Bronchial epithelial cell (primary cell): Measurements from ENCODE around the gene KCTD14. TPM values are rescaled to one million over a fixed set of nuclear protein-coding genes. Genes with fewer than 3 reads are reported as not detected.
"Not testable (repeated sequence)": the region's sequence is repeated elsewhere in the genome, so short reads cannot be mapped to it uniquely, and the experiment has no call there.

Source experiments
- DNase-seq: peaks from one replicate; pipeline ENCODE4 v3.0.0-alpha.2; 2010; ENCODE audit warnings: low read depth
- FAIRE-seq: peaks from 2 replicates; lab custom pipeline; 2011; peaks lifted over from hg19 to GRCh38; lab: Jason Lieb, UNC
- H3K27me3 ChIP-seq: 2 replicates; pipeline ENCODE4 v1.5.1; 2011; ENCODE audit warnings: low read length; ENCODE audit not compliant: control insufficient read depth, insufficient read depth
- H3K36me3 ChIP-seq: 2 replicates; pipeline ENCODE4 v1.5.1; 2011; ENCODE audit warnings: low read length; ENCODE audit not compliant: control insufficient read depth, insufficient read depth
- H3K4me3 ChIP-seq: 2 replicates; pipeline ENCODE4 v1.5.1; 2011; ENCODE audit warnings: mild to moderate bottlenecking, low read depth, low read length, control low read depth
- total RNA-seq: library from RNA; depleted of rRNA; stranded (reverse); fragments of >200 nt; gene quantifications from 2 replicates; pipeline ENCODE4 v1.2.1, GENCODE V29; 2014
- TF ChIP-seq, protein P1 (sequence below): IDR thresholded peaks from 2 replicates; pipeline ENCODE4 v1.5.1; 2011; ENCODE audit warnings: mild to moderate bottlenecking, moderate library complexity, low read length, control low read depth, inconsistent platforms; ENCODE audit not compliant: insufficient read depth, severe bottlenecking

The KCTD14 gene
- total RNA-seq, 1 donor from 2014 or later, result 1.3 TPM

DNA sequence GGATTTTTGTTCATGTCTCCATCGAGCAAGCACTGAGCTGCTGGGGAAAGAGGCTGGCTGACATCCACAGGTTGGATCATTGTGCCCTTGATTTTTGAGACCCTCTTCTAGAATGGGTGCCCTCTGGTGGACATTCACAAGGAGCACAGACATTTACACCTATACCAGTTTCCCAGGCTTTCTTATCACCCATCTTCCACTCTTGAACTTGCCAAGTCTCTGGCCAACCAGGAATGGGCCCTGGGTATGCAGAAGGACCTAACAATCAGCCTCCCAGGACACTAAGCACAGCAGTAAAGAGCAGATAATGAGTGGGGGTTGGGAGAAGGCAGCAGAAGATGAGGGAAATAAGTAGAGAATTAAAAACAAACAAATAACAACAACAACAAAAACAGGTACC, 22.9 kb downstream of the KCTD14 start:
- FAIRE-seq (no peak), DNase-seq (peak; percentile 55)
- TF ChIP-seq, protein P1, sequence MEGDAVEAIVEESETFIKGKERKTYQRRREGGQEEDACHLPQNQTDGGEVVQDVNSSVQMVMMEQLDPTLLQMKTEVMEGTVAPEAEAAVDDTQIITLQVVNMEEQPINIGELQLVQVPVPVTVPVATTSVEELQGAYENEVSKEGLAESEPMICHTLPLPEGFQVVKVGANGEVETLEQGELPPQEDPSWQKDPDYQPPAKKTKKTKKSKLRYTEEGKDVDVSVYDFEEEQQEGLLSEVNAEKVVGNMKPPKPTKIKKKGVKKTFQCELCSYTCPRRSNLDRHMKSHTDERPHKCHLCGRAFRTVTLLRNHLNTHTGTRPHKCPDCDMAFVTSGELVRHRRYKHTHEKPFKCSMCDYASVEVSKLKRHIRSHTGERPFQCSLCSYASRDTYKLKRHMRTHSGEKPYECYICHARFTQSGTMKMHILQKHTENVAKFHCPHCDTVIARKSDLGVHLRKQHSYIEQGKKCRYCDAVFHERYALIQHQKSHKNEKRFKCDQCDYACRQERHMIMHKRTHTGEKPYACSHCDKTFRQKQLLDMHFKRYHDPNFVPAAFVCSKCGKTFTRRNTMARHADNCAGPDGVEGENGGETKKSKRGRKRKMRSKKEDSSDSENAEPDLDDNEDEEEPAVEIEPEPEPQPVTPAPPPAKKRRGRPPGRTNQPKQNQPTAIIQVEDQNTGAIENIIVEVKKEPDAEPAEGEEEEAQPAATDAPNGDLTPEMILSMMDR, result peak; percentile 72
- Histone ChIP-seq H3K4me3 (no peak overlapping the region), H3K27me3 (no peaks in the 10 kb centered on the region), H3K36me3 (no peaks in the 10 kb centered on the region)

DNA sequence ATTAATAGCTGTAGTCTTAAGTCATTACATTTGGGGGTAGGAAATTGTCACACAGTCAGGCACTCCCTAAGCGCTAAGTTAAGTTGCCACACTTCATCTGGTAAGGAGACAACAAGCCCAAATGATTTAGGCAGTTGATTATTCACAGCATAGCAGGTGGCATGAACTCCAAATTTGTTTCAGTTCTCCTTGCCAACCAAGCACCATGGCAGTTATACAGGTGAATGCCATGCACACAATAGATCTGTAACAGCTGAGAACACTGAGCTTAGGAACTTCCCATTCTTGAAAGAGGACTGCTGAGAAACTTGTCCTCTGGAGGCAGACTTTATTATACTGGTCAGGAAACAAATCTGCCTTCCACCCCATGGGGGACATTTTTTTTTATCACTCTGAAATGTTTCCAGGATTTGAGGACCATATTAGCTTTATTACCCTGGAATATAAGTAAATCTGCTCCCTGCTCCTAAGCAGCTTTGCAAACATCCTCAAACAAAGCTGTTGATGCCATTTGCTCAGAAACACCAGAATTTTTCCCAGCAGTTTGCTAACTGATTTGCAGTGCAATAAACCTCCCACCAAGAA, 23.5 kb downstream of the KCTD14 start:
- FAIRE-seq (no peak), DNase-seq (no peak)
- no peak overlapping the region for H3K4me3 ChIP-seq
- H3K36me3 ChIP-seq, result no peaks in the 10 kb centered on the region
- TF ChIP-seq, protein P1, result no peak
- H3K27me3 ChIP-seq, result no peaks in the 10 kb centered on the region

DNA sequence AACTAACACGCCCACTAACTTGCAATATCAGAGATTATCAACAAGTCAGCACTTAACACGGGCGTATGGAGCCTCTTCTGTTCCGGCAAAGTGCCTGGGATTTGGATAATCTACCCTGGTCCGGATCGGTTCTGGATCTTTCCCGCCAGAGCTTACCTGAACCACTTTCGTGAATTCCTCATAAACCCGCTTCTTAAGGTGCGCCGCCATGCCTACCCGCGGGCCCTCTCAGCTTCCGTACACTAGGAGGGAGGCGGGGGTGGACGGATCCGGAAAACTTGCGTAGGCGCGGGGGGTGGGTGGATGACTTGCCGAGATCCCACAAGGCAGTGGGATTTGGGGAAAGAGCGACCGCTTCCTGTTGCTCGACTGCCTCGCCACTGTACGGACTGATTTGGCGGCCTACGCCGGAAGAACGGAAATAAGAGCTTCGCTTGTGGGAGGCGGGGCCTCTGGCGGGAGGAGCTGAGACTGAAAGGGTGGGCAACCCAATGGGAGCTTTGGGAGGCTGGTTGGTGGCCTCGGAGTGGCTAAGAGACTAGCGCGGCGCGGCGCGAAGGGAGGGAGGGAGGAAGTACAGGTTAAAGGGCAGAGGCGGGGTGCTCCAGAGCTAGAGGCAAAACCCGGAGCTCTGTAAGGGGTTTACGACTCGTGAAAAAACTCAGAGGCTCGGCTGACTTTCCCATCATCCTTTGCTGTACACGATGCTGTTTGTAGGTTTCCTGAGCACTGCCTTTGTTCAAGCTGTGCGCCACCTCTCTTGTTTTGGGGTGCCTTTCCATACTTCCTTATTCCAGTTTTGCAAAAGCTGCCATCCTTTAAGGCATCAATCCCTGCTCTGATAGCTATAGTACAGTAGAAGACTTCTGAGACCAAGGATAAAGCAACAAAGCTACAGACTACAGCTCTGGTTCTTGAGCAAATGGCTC, 28.4 kb downstream of the KCTD14 start, which contains the start of gene INTS4:
Gene INTS4, minus strand, starts transcription at position 235 of the 929 bp plus-strand sequence. Its CDS starts 25 bp downstream, at position 210.
- TF ChIP-seq, protein P1, result no peak
- Histone ChIP-seq H3K4me3 (peak within 1 kb of the TSS; percentile 53), H3K27me3 (no peaks in the 10 kb centered on the region), H3K36me3 (peaks cover 1% of the 10 kb centered on the region)
- no peak for FAIRE-seq
- DNase-seq, result peak; percentile 99

DNA sequence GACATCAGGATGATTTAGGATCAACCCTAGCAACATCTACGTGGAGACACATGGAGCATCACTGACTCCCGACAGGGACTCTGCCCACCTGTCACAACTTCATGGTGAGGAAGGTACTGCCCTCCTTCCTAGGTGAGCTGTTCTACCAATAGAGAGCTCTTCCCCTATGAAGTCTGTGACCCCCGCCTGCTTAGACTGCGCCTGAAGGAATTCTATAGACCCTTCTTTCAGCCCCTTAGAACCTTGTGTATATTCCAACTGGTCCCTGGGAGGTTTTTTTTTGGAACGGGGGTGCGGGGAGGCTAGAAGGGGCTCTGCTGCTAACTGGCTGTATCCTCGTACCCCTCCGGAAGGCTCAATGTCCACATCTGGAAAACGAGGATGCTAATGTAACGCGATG, 29.2 kb downstream of the KCTD14 start:
- FAIRE-seq, result no peak
- TF ChIP-seq, protein P1, result no peak
- Histone ChIP-seq H3K4me3 (peak overlapping the region; percentile 53), H3K27me3 (no peaks in the 10 kb centered on the region), H3K36me3 (peaks cover 1% of the 10 kb centered on the region)
- DNase-seq, result no peak

DNA sequence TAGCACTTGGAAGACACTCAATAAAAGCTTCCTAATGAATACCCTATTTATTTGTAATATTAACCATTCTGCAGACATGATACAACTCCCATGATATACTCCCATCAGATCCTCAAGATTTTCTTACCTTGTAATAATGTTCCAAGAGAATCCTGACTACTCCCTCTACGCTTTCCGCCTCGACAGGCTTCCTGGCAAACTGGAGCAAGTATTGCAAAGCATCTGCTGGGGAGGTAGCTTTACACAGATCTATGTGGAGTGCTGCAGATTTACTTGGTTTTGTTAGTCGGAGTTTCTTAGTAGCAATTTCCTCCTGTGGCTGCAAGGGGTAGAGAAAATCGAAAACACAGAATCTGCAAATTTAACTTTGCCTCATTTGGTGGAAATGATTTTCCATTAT, 32.1 kb downstream of the KCTD14 start:
- H3K4me3 ChIP-seq, result no peak overlapping the region
- H3K36me3 ChIP-seq, result peaks cover 3% of the 10 kb centered on the region
- FAIRE-seq (no peak), DNase-seq (no peak)
- no peaks in the 10 kb centered on the region for H3K27me3 ChIP-seq
- TF ChIP-seq, protein P1, result no peak

DNA sequence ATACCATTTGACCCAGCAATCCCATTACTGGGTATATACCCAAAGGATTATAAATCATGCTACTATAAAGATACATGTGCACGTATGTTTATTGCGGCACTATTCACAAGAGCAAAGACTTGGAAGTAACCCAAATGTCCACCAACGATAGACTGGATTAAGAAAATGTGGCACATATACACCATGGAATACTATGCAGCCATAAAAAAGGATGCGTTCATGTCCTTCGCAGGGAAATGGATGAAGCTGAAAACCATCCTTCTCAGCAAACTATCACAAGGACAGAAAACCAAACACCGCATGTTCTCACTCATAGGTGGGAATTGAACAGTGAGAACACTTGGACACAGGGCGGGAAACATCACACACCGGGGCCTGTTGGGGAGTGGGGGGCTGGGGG, 36.6 kb downstream of the KCTD14 start:
- not testable (repeated sequence) for DNase-seq, H3K27me3 ChIP-seq, H3K36me3 ChIP-seq, FAIRE-seq, H3K4me3 ChIP-seq
